Ureter (tissue), 1 donor: ENCODE results near the gene HERPUD2. TPM values are rescaled to one million over a fixed set of nuclear protein-coding genes. Genes with fewer than 3 reads are reported as not detected.
"Not testable (repeated sequence)": the region's sequence is repeated elsewhere in the genome, so short reads cannot be mapped to it uniquely, and the experiment has no call there.

ENCODE experiments used
- DNase-seq: peaks from one replicate; pipeline ENCODE4 v3.0.0-alpha.2; 2020; ENCODE audit warnings: low spot score
- total RNA-seq: library from RNA; stranded (reverse); gene quantifications from one replicate; pipeline ENCODE4 v1.2.4, GENCODE V29; 2023
- donor health status: DM: yes; HTN: yes; CAD: no.

Gene HERPUD2
- total RNA-seq, 1 donor from 2014 or later: 36.8 TPM

DNA sequence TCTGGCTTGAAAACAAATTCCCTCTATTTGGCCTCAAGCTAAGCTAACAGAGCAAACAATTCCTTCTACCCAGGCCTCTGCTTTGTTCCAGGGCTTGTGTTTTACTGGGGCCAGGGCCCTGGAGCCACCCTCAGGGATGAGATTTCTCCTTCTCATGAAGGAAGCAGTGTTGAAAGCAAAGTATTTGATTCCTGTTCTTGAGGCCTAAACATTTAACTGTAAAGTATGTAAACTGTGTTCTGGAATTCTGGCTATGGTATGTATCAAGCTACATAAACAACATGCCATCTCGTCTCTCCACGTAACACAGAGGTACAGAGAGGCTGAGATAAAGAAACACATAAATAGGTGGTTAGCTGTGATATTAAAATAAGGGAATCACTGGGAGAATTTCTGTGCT, 81.8 kb downstream of the HERPUD2 start:
- no peak for DNase-seq

DNA sequence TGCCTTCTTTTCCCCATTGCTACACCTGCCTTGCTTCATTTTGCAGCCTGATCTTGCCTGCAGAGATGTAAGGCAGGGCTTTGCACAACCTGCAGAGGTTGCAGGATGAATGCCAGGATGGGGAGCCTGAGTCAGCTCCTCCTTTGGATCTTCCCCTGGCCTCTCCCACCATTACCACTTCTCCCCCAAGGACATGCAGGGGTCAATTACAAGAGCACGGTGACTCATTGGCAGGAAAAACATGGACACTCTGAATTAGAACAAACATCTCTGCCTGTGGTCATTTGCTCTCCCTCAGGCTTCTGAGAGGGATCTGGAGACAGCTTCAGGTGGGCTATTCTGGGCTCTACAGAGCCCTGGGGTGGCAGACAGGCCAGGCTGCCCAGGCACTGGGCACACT, 89.2 kb downstream of the HERPUD2 start:
- no peak for DNase-seq

DNA sequence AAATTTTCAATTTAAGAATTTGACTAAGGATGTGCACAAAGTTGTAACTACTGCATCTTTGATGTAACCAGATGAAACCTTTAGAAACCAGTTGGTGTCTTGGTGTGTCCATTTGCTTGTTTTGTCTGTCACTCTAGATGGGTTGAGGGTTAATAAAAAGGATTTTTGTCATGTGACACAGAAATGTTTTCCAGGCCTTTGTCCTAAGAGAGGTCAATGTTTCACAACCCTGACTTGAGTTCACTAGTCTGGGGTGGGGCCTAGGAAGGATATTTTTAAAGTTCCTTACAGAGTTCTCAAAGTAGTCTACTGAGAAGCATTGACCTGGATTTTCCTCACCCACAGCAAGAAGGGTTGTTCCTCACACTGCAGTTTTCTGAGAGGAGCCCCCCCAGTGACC, 90.3 kb downstream of the HERPUD2 start:
- DNase-seq: no peak

DNA sequence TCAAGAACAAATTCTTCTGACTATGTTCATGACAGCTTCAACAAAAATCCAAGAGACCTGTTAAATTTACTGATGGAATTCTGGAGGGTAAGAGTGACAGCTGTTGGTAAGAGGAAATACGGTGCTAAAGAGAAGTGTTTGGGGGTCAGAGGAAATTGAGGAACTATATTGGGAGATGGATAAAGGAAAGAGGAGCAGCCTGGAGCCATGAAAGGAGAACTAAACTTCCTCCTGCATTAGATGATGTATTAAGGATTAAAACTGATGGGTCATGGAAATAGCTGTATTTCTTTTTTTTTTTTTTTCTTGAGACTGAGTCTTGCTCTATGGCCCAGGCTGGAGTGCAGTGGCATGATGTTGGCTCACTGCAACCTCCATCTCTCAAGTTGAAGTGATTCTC, 95.3 kb downstream of the HERPUD2 start:
- no peak for DNase-seq

DNA sequence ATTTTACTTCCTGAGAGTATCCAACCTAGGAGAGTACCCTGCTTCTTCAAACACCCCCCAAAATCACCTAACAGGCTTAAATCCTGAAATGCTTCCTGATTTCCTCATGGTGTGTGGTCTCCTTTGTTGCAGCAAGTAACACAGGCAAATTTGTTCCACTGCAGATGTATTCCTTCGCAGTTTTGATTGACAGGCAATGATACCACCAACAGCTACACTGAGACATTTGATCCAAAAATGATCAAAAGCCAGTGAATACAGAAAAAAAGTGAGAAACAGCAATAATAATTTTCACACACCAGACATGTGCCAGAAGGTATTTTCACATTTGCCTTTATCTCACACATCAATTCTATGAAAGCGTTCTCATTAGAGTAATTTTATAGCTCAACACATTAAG, 95.9 kb downstream of the HERPUD2 start:
- no peak for DNase-seq

DNA sequence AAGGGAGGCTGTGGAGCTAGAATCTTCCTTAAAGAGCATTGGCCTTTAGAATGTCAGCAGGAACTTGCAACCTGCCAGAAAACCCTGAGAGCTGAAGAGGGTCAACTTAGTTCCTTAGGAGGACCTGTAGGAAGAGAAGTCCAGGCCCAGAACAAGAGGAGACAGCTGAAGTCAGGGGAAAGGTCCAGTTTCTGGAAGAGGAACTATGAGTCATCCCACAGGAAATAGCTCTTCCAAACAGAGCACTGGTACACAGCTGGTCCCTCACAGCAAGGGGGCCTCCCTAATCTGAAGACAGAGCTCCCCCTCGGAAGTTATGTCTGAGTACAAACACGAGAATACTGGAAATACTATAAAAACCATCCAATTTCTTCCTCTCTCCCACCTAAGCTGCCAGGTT, 98.9 kb downstream of the HERPUD2 start:
- DNase-seq: no peak

DNA sequence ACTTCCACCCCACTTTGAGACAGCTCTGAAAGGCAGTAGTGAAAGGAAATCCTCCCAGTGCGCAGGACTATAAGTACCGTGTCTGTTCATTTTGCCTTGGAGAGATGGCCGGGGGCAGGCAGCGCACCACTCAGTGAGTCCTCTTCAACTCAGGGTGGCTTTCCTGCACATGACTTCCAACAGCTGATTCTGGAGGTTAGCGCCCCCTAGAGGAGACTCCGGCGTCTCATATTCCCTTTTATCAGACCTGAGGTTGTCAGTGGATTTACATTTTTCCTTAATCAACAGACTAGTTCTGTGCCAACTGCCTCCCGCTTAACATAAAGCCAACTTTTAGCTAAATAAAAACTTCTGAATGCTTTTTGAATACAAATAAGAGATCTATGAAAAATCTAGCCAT, 101.0 kb downstream of the HERPUD2 start:
- no peak for DNase-seq

DNA sequence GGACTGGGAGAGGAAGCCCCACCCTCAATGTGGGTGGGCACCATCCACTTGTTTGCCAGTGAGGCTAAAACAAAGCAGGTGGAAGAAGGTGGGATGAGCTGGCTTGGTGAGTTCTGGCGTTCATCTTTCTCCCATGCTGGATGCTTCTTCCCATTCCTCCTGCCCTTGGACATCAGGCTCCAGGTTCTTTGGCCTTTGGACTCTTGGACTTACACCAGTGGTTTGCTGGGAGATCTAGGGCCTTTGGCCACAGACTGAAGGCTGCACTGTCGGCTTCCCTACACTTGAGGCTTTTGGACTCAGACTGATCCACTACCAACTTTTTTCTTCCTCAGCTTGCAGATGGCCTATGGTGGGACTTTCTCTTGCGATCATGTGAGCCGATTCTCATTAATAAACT, 106.3 kb downstream of the HERPUD2 start:
- DNase-seq: no peak

DNA sequence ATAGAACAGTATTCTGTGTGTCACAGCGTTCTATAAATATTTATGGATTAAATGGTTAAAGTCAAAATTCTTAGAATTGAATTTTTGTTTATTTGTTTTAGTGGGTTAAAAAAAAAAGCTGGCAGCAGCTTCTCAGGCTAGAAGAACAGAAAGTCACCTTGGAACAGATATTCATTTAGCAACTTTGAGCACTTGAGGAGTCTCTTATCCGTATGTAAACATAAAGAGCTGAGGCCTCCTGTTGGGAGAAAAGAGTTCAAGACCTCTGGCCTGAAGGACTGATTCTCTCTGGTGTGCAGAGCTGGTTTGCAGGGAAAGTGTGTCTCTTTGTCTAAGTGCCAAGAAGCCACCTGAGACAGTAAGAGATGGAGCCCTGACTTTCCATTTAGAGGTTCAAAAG, 109.9 kb downstream of the HERPUD2 start:
- no peak for DNase-seq

DNA sequence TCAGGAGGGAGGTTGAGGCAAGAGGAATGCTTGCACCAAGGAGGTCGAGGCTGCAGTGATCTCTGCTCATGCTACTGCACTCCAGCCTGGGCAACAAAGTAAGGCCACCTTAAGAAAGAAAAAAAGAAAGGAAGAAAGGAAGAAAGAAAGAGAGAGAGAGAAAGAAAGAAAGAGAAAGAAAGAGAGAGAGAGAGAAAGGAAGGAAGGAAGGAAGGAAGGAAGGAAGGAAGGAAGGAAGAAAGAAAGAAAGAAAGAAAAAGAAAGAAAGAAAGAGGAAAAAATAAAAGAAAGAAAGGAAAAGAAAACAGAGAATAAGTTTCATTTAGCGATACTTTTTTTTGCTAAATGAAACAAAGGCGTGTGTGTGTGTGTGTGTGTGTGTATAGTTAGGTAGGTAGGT, 110.4 kb downstream of the HERPUD2 start:
- DNase-seq: not testable (repeated sequence)

Other genes starting within 250 kb of the HERPUD2 start
- gene SEPTIN7, start 105.9 kb upstream of the HERPUD2 start, total RNA-seq: 189 TPM